Measurements from ENCODE around the gene PDE6D.

The PDE6D gene

GRCh38 chr2:231685349-231686191 is 95.5 kb downstream of the PDE6D start:
- DNase-seq = peak in 55 of 56 donors; percentile 34 to 96 (median 84)

- peak; percentile 24 to 92 (median 80) for DNase-seq
Measured at GRCh38 chr2:231684314-231685223, 96.5 kb downstream of the PDE6D start.

GRCh38 chr2:231683292-231684235 is 97.5 kb downstream of the PDE6D start:
- peak in 48 of 56 donors; percentile 25 to 85 (median 65) for DNase-seq

GRCh38 chr2:231682603-231683291 is 98.3 kb downstream of the PDE6D start:
- DNase-seq = peak in 7 of 56 donors; percentile 26 to 62 (median 54)

Data from amygdala (tissue), 56 donors.